ENCODE results near the gene CSH1. TPM values are rescaled to one million over a fixed set of nuclear protein-coding genes. Genes with fewer than 3 reads are reported as not detected.
"Not testable (repeated sequence)": the region's sequence is repeated elsewhere in the genome, so short reads cannot be mapped to it uniquely, and the experiment has no call there.

CSH1 gene
- total and polyA plus RNA-seq, 4 donors = not detected

- not testable (repeated sequence) for ATAC-seq (ENCODE audit: insufficient read depth, low FRiP score); H3K27me3 ChIP-seq (ENCODE audit: control insufficient read depth in 3 of 3, insufficient read depth in 3 of 3, low read length in 2 of 3); H3K4me1 ChIP-seq (ENCODE audit: control insufficient read depth in 5 of 5, insufficient read depth in 5 of 5, low read length in 5 of 5); DNase-seq; H3K9ac ChIP-seq (ENCODE audit: insufficient read depth in 1 of 2, low read length in 2 of 2); H3K9me3 ChIP-seq (ENCODE audit: control insufficient read depth in 4 of 4, insufficient read depth in 3 of 4, low read length in 3 of 4); H3K27ac ChIP-seq (ENCODE audit: low read depth in 1 of 2, low read length in 1 of 2); H3K36me3 ChIP-seq (ENCODE audit: control insufficient read depth in 4 of 4, insufficient read depth in 4 of 4, low read length in 4 of 4); H3K4me3 ChIP-seq
- WGBS, 2 donors = 88 to 90% methylated on average over 6 of the region's 6 CpGs
Measured at GRCh38 chr17:63898899-63899798, 2.8 kb upstream of the CSH1 start.

- not testable (repeated sequence) for H3K4me3 ChIP-seq; DNase-seq; H3K9me3 ChIP-seq (ENCODE audit: control insufficient read depth in 4 of 4, insufficient read depth in 3 of 4, low read length in 3 of 4); H3K27me3 ChIP-seq (ENCODE audit: control insufficient read depth in 3 of 3, insufficient read depth in 3 of 3, low read length in 2 of 3); H3K9ac ChIP-seq (ENCODE audit: insufficient read depth in 1 of 2, low read length in 2 of 2); H3K36me3 ChIP-seq (ENCODE audit: control insufficient read depth in 4 of 4, insufficient read depth in 4 of 4, low read length in 4 of 4); ATAC-seq (ENCODE audit: insufficient read depth, low FRiP score); H3K4me1 ChIP-seq (ENCODE audit: control insufficient read depth in 5 of 5, insufficient read depth in 5 of 5, low read length in 5 of 5); H3K27ac ChIP-seq (ENCODE audit: low read depth in 1 of 2, low read length in 1 of 2)
- WGBS, 2 donors = 91 to 94% methylated on average over 7 to 10 of the region's 10 CpGs
Measured at GRCh38 chr17:63894821-63895220, 1.6 kb downstream of the CSH1 start.

- not testable (repeated sequence) for ATAC-seq (ENCODE audit: insufficient read depth, low FRiP score); H3K27ac ChIP-seq (ENCODE audit: low read depth in 1 of 2, low read length in 1 of 2); H3K27me3 ChIP-seq (ENCODE audit: control insufficient read depth in 3 of 3, insufficient read depth in 3 of 3, low read length in 2 of 3); H3K4me3 ChIP-seq; H3K9me3 ChIP-seq (ENCODE audit: control insufficient read depth in 4 of 4, insufficient read depth in 3 of 4, low read length in 3 of 4); H3K9ac ChIP-seq (ENCODE audit: insufficient read depth in 1 of 2, low read length in 2 of 2); H3K4me1 ChIP-seq (ENCODE audit: control insufficient read depth in 5 of 5, insufficient read depth in 5 of 5, low read length in 5 of 5); H3K36me3 ChIP-seq (ENCODE audit: control insufficient read depth in 4 of 4, insufficient read depth in 4 of 4, low read length in 4 of 4); DNase-seq
- WGBS, 2 donors = 68 to 86% methylated on average over 3 of the region's 3 CpGs
Measured at GRCh38 chr17:63894021-63894420, 2.4 kb downstream of the CSH1 start.

DNA sequence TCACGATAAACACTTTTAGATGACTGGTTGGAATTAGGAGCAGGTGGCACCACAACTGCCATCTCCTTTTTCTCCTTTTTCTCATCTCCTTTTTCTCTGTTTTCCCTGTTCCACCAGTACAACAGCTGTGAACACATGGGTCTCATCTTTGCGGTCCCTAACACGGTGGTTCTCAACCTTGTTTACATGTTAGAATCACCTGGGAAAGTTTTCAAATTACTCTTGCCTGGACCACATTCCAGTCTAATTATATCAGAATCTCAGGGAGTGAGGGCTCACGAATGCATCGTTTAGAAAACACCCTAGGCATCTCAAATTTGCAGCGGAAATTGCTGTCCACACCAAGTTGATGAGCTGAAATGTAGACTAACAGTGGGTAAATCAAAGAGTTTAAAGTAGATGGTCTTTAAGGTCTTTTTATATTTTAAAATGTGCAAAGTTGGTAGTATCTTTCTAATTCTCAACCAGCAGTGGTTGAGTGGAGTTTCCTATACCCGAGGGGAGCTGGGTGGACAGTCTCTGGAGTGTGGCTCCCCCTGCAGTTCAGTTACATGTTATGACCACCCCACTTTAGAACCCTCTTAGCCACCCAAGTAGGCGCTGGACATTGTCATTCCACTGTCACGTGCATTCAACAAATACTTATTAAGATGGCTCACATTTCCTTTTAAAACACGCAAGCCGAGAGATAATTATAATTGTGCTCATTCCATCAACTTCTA lies 3.9 kb downstream of the CSH1 start:
- H3K9me3 ChIP-seq (ENCODE audit: control insufficient read depth in 4 of 4, insufficient read depth in 3 of 4, low read length in 3 of 4); DNase-seq; ATAC-seq (ENCODE audit: insufficient read depth, low FRiP score); H3K4me3 ChIP-seq; H3K27ac ChIP-seq (ENCODE audit: low read depth in 1 of 2, low read length in 1 of 2); H3K4me1 ChIP-seq (ENCODE audit: control insufficient read depth in 5 of 5, insufficient read depth in 5 of 5, low read length in 5 of 5); H3K27me3 ChIP-seq (ENCODE audit: control insufficient read depth in 3 of 3, insufficient read depth in 3 of 3, low read length in 2 of 3); H3K9ac ChIP-seq (ENCODE audit: insufficient read depth in 1 of 2, low read length in 2 of 2); H3K36me3 ChIP-seq (ENCODE audit: control insufficient read depth in 4 of 4, insufficient read depth in 4 of 4, low read length in 4 of 4): not testable (repeated sequence)
- 52 to 80% methylated on average over 10 to 11 of the region's 11 CpGs for WGBS, 2 donors

DNA sequence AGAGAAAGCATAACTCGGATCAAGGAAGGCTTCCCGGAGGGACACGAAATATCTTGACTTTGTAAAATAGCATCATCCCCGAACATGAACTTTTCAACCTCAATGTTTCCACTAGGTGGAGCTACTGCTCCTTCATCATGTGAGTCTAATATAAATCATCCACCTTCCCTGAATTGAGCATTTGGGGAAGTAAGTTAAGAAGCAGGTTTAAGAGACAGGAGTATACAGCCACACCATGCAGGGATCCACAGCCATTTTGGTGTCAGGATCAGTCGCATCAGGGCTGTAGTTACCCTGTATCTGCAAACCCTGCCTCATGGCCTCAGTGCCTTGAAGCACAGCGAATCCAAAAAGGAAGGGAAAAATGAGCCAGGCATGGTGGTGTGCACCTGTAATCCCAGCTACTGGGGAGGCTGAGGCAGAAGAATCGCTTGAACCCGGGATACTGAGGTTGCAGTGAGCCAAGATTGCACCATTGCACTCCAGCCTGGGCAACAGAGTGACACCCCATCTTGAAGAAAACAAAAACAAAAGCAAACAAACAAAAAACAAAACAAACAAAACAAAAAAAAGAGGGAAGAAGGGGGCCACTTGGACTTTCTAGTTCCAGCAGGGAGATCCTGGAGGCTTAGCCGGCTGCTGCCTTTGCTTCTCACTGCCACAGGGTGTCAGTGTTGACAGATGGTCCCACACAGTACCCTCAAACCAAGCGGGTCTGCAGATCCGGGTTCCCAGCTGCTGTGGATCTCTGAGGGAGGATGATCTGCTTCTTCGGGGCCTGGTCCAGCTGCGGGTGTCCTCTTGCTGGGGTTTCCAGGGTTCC lies 7.1 kb downstream of the CSH1 start:
- WGBS, 2 donors = 33% methylated on average over 13 of the region's 13 CpGs
- ATAC-seq (ENCODE audit: insufficient read depth, low FRiP score) (peak; percentile 61), DNase-seq (peak; percentile 52 to 60 (median 57))
- not testable (repeated sequence) for H3K4me3 ChIP-seq; H3K4me1 ChIP-seq (ENCODE audit: control insufficient read depth in 5 of 5, insufficient read depth in 5 of 5, low read length in 5 of 5); H3K27me3 ChIP-seq (ENCODE audit: control insufficient read depth in 3 of 3, insufficient read depth in 3 of 3, low read length in 2 of 3); H3K9me3 ChIP-seq (ENCODE audit: control insufficient read depth in 4 of 4, insufficient read depth in 3 of 4, low read length in 3 of 4); H3K36me3 ChIP-seq (ENCODE audit: control insufficient read depth in 4 of 4, insufficient read depth in 4 of 4, low read length in 4 of 4); H3K9ac ChIP-seq (ENCODE audit: insufficient read depth in 1 of 2, low read length in 2 of 2); H3K27ac ChIP-seq (ENCODE audit: low read depth in 1 of 2, low read length in 1 of 2)

DNA sequence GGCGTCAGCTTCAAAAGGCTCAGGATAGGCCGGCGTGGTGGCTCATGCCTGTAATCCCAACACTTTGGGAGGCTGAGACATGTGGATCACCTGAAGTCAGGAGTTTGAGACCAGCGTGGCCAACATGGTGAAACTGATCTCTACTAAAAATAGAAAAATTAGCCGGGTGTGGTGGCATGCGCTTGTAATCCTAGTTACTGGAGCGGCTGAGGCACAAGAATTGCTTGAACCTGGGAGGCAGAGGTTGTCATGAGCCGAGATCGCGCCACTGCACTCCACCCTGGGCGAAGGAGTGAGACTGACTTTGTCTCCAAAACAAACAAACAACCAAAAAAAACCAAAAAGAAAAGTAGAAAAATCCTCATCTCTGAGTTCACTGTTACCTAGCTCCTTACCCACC lies 11.3 kb downstream of the CSH1 start:
- not testable (repeated sequence) for H3K4me3 ChIP-seq; DNase-seq; ATAC-seq (ENCODE audit: insufficient read depth, low FRiP score); H3K9me3 ChIP-seq (ENCODE audit: control insufficient read depth in 4 of 4, insufficient read depth in 3 of 4, low read length in 3 of 4); H3K27me3 ChIP-seq (ENCODE audit: control insufficient read depth in 3 of 3, insufficient read depth in 3 of 3, low read length in 2 of 3); H3K36me3 ChIP-seq (ENCODE audit: control insufficient read depth in 4 of 4, insufficient read depth in 4 of 4, low read length in 4 of 4); H3K9ac ChIP-seq (ENCODE audit: insufficient read depth in 1 of 2, low read length in 2 of 2); H3K27ac ChIP-seq (ENCODE audit: low read depth in 1 of 2, low read length in 1 of 2); H3K4me1 ChIP-seq (ENCODE audit: control insufficient read depth in 5 of 5, insufficient read depth in 5 of 5, low read length in 5 of 5)
- WGBS, 2 donors = 89 to 96% methylated on average over 11 of the region's 11 CpGs

DNA sequence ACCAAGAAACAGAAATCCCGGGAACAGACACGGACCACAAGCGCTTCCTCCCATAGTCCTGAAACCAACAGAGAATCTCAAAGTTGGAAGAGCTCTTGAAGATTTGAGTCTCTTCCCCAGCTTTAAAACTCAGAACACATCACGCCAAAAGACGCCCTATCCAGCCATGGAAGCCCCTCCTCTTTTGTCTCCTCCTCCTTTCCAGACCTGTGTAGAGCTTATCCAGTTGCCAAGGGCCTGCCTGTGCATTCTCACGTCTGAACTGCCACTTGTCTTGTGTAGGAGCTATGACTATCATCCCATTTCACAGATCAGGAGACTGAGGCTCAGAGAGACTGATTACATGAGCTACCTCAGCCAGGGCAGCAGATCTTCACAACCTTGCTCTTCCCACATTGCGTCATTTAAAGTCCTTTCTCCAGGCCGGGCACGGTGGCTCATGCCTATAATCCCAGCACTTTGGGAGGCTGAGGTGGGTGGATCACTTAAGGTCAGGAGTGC lies 13.7 kb downstream of the CSH1 start:
- H3K4me3 ChIP-seq; H3K9ac ChIP-seq (ENCODE audit: insufficient read depth in 1 of 2, low read length in 2 of 2); ATAC-seq (ENCODE audit: insufficient read depth, low FRiP score); H3K4me1 ChIP-seq (ENCODE audit: control insufficient read depth in 5 of 5, insufficient read depth in 5 of 5, low read length in 5 of 5); H3K27ac ChIP-seq (ENCODE audit: low read depth in 1 of 2, low read length in 1 of 2); H3K36me3 ChIP-seq (ENCODE audit: control insufficient read depth in 4 of 4, insufficient read depth in 4 of 4, low read length in 4 of 4); H3K9me3 ChIP-seq (ENCODE audit: control insufficient read depth in 4 of 4, insufficient read depth in 3 of 4, low read length in 3 of 4); H3K27me3 ChIP-seq (ENCODE audit: control insufficient read depth in 3 of 3, insufficient read depth in 3 of 3, low read length in 2 of 3); DNase-seq: not testable (repeated sequence)
- 81 to 85% methylated on average over 9 of the region's 9 CpGs for WGBS, 2 donors
